ENCODE data around the gene RELT. TPM values are rescaled to one million over a fixed set of nuclear protein-coding genes. Genes with fewer than 3 reads are reported as not detected.

RELT gene
- total RNA-seq, 1 experiment from 2014 or later, result 11.7 TPM

- TF ChIP-seq CTCF (IDR thresholded peaks at IDR 0.05; ENCODE audit: insufficient read depth in 1 of 2, low read depth in 1 of 2, low read length in 1 of 2, severe bottlenecking in 1 of 2, unreplicated experiment in 1 of 2), result no peak
- H3K4me1 ChIP-seq, result peaks cover 13% of the 10 kb centered on the region
These were observed 39.8 kb downstream of the RELT start for GRCh38 chr11:73415854-73416615.

GRCh38 chr11:73416786-73417185 lies 40.6 kb downstream of the RELT start:
- TF ChIP-seq CTCF (IDR thresholded peaks at IDR 0.05; ENCODE audit: insufficient read depth in 1 of 2, low read depth in 1 of 2, low read length in 1 of 2, severe bottlenecking in 1 of 2, unreplicated experiment in 1 of 2), result no peak
- Mint-ChIP-seq H3K27me3 (ENCODE audit: insufficient read depth, unreplicated experiment) (no peaks in the 10 kb centered on the region), H3K9me3 (ENCODE audit: unreplicated experiment) (no peaks in the 10 kb centered on the region), H3K27ac (ENCODE audit: unreplicated experiment) (no peak overlapping the region), H3K4me3 (ENCODE audit: unreplicated experiment) (no peak overlapping the region), H3K4me1 (ENCODE audit: low read depth, unreplicated experiment) (no peaks in the 10 kb centered on the region), H3K36me3 (ENCODE audit: insufficient read depth, unreplicated experiment) (peaks cover 5% of the 10 kb centered on the region)
- Histone ChIP-seq H3K9me3 (no peaks in the 10 kb centered on the region), H3K4me3 (ENCODE audit: low read depth, low read length) (no peak overlapping the region), H3K27me3 (replicated peaks; ENCODE audit: control insufficient read depth, insufficient read depth, low read length) (no peaks in the 10 kb centered on the region), H3K36me3 (ENCODE audit: control insufficient read depth, insufficient read depth, low read length) (no peaks in the 10 kb centered on the region), H3K4me1 (peaks cover 13% of the 10 kb centered on the region)
- no TSS peak for BruUV-seq (replicated peaks)
- intact Hi-C loops (cut with micrococcal nuclease; ENCODE audit: unreplicated experiment), result no loop called here
- ChIA-PET CTCF (no interaction called here), POLR2A (interaction anchor here (0.5 kb wide), 1 partner anchor 109 kb away, joined by 5 read pairs; no protein-coding TSS in a partner anchor)
- DNase-seq, result no peak

More at GRCh38 chr11:73415854-73416615, 39.8 kb downstream of the RELT start:
- CTCF ChIA-PET, result interaction anchor here (0.6 to 1.0 kb wide), 2 partner anchors 23 to 1470 kb away, joined by 3 to 4 read pairs; no protein-coding TSS in a partner anchor
- H3K4me1 Mint-ChIP-seq (ENCODE audit: low read depth, unreplicated experiment), result no peaks in the 10 kb centered on the region
- no peak for DNase-seq
- POLR2A ChIA-PET, result interaction anchor here (0.5 kb wide), 1 partner anchor 109 kb away, joined by 5 read pairs; no protein-coding TSS in a partner anchor
- BruUV-seq (replicated peaks), result no TSS peak
- Histone ChIP-seq H3K36me3 (ENCODE audit: control insufficient read depth, insufficient read depth, low read length) (no peaks in the 10 kb centered on the region), H3K4me3 (ENCODE audit: low read depth, low read length) (no peak overlapping the region), H3K27me3 (replicated peaks; ENCODE audit: control insufficient read depth, insufficient read depth, low read length) (no peaks in the 10 kb centered on the region), H3K9me3 (no peaks in the 10 kb centered on the region)
- H3K9me3 Mint-ChIP-seq (ENCODE audit: unreplicated experiment), result no peaks in the 10 kb centered on the region
- H3K27ac Mint-ChIP-seq (ENCODE audit: unreplicated experiment), result no peak overlapping the region
- intact Hi-C loops (cut with micrococcal nuclease; ENCODE audit: unreplicated experiment), result no loop called here
- no peaks in the 10 kb centered on the region for H3K36me3 Mint-ChIP-seq (ENCODE audit: insufficient read depth, unreplicated experiment)
- no peaks in the 10 kb centered on the region for H3K27me3 Mint-ChIP-seq (ENCODE audit: insufficient read depth, unreplicated experiment)
- no peak overlapping the region for H3K4me3 Mint-ChIP-seq (ENCODE audit: unreplicated experiment)

GRCh38 chr11:73420136-73420535 lies 43.9 kb downstream of the RELT start:
- intact Hi-C loops (cut with micrococcal nuclease; ENCODE audit: unreplicated experiment), result no loop called here
- H3K27ac Mint-ChIP-seq (ENCODE audit: unreplicated experiment), result no peak overlapping the region
- H3K36me3 Mint-ChIP-seq (ENCODE audit: insufficient read depth, unreplicated experiment), result peaks cover 5% of the 10 kb centered on the region
- DNase-seq, result no peak
- no peaks in the 10 kb centered on the region for H3K9me3 Mint-ChIP-seq (ENCODE audit: unreplicated experiment)
- TF ChIP-seq CTCF (IDR thresholded peaks at IDR 0.05; ENCODE audit: insufficient read depth in 1 of 2, low read depth in 1 of 2, low read length in 1 of 2, severe bottlenecking in 1 of 2, unreplicated experiment in 1 of 2), result no peak
- H3K27me3 Mint-ChIP-seq (ENCODE audit: insufficient read depth, unreplicated experiment), result no peaks in the 10 kb centered on the region
- no peaks in the 10 kb centered on the region for H3K27me3 ChIP-seq (replicated peaks; ENCODE audit: control insufficient read depth, insufficient read depth, low read length)
- H3K36me3 ChIP-seq (ENCODE audit: control insufficient read depth, insufficient read depth, low read length), result no peaks in the 10 kb centered on the region
- H3K4me3 Mint-ChIP-seq (ENCODE audit: unreplicated experiment), result no peak overlapping the region
- H3K9me3 ChIP-seq, result no peaks in the 10 kb centered on the region
- peaks cover 10% of the 10 kb centered on the region for H3K4me1 ChIP-seq
- no TSS peak for BruUV-seq (replicated peaks)
- H3K4me3 ChIP-seq (ENCODE audit: low read depth, low read length), result no peak overlapping the region
- ChIA-PET POLR2A (no interaction called here), CTCF (interaction anchor here (0.5 kb wide), 1 partner anchor 178 kb away, joined by 7 read pairs; no protein-coding TSS in a partner anchor)
- no peaks in the 10 kb centered on the region for H3K4me1 Mint-ChIP-seq (ENCODE audit: low read depth, unreplicated experiment)
